ENCODE data around the gene PER1. TPM values are rescaled to one million over a fixed set of nuclear protein-coding genes. Genes with fewer than 3 reads are reported as not detected.

PER1 gene
- total RNA-seq, 1 donor from 2014 or later = 45.0 TPM

DNA sequence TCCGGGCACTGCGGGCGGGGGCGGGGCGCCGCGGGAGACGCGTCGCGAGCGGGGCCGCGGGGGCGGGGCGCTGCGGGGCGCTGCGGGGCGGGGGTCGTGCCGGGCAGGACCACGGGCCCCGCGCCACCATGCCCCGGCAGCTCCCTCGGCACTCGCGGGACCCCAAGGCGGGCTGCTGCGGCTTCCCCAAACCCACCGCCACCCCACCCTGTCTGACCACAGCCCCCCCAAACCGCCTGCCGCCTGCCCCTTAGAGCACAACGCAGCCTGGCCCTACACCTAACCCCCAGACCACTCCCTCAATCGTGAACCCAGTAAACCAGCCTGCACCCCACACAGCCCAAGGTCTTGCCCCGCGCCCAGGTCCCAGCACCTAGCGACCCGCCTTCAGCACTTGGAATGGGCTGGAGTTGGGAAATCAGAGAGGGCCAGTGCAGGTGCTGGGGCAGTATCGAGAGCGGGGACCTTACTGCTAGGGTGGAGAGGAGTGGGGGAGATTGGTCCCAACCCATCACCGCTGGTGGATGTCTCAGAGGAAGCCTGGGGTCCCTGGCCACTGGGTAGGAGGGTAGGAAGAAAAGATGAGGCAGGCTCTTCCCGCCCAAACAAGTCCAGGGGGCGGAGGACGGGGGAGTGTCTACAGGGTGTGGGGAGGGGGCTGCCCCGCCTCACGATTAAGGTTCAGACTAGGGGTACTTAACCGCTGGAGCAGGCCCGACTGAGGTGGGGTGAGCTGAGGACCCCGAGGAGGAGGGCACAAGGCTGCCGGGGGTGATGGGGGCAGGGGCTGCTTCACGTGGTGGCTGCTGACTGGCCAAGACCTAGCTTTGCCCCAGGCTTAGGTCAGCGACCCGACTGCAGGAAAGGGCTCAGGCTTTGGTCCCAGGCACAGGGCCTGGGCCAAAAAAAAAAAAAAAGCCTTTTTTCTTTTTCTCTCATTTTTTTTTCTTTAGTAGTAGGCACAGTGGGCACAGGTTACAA, 11.1 kb upstream of the PER1 start:
- TF ChIP-seq, protein P1, sequence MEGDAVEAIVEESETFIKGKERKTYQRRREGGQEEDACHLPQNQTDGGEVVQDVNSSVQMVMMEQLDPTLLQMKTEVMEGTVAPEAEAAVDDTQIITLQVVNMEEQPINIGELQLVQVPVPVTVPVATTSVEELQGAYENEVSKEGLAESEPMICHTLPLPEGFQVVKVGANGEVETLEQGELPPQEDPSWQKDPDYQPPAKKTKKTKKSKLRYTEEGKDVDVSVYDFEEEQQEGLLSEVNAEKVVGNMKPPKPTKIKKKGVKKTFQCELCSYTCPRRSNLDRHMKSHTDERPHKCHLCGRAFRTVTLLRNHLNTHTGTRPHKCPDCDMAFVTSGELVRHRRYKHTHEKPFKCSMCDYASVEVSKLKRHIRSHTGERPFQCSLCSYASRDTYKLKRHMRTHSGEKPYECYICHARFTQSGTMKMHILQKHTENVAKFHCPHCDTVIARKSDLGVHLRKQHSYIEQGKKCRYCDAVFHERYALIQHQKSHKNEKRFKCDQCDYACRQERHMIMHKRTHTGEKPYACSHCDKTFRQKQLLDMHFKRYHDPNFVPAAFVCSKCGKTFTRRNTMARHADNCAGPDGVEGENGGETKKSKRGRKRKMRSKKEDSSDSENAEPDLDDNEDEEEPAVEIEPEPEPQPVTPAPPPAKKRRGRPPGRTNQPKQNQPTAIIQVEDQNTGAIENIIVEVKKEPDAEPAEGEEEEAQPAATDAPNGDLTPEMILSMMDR (IDR thresholded peaks at IDR 0.05) = no peak
- ATAC-seq (ENCODE audit: low read depth) (peak; percentile 18), DNase-seq (no peak)
- Mint-ChIP-seq H3K9me3 (no peaks in the 10 kb centered on the region), H3K4me3 (peak overlapping the region; percentile 91), H3K27ac (peak overlapping the region; percentile 95), H3K36me3 (ENCODE audit: low read depth) (peaks cover 30% of the 10 kb centered on the region), H3K4me1 (peaks cover 55% of the 10 kb centered on the region), H3K27me3 (no peaks in the 10 kb centered on the region)
- ChIA-PET CTCF (interaction anchor here (1.0 to 2.0 kb wide), 2 partner anchors 44 to 84 kb away, joined by 3 to 5 read pairs; no protein-coding TSS in a partner anchor), POLR2A (interaction anchor here (0.6 to 15.9 kb wide), 16 partner anchors 10 to 126 kb away, joined by 3 to 385 read pairs (median 8); partner anchors contain the start of genes ALOXE3, BORCS6, CTC1 and PFAS)
- intact Hi-C loops (cut with micrococcal nuclease) = no loop called here

DNA sequence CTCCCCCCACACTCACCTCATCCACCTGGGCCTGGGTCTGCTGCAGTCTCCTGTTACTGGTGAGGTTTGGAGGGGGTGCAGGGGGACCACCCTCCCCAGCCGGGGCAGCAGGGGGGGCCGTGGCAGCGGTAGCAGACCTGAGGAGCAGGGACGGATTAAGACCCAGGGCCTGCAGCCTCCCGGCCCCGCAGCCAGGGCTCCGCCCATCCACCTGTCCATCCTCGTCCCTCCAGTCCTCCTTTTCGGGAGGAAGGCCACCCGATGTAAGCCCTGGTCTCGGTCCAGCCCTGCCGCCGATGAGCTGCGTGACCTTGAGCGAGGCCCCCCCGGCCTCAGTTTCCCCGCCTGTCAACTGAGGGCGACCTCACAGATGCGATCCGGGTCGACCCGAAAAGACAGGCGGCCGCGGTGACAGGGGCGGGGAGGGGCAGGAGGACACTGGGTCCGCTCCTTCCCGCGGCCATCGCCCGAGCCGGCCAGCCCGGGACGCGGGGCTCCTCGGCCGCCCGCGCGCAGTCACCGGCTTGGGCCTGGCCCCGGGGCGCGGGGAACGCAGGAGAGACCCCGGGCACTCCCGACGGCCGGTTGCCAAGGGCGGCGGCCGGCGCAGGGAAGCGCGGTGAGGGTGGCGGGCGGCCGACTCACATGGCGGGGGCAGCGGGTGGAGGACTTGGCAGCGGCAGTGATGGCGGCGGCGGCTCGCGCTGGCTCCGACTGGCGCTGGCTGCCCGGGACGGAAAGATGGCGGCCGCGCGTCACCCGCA, 10.2 kb upstream of the PER1 start, which contains the start of gene VAMP2:
TSS of gene VAMP2 (minus strand) at position 716 of the 764 bp plus-strand sequence. CDS start at position 647, 69 bp downstream.
- peak; percentile 71 for ATAC-seq (ENCODE audit: low read depth)
- H3K4me1 Mint-ChIP-seq = peaks cover 56% of the 10 kb centered on the region
- no peaks in the 10 kb centered on the region for H3K9me3 Mint-ChIP-seq
- CTCF ChIA-PET = interaction anchor here (1.0 to 2.0 kb wide), 2 partner anchors 43 to 83 kb away, joined by 3 to 5 read pairs; no protein-coding TSS in a partner anchor
- H3K27me3 Mint-ChIP-seq = no peaks in the 10 kb centered on the region
- POLR2A ChIA-PET = interaction anchor here (0.6 to 15.9 kb wide), 9 partner anchors 10 to 133 kb away, joined by 3 to 385 read pairs (median 5); partner anchors contain the start of genes BORCS6, CTC1 and SLC25A35
- peak; percentile 91 for DNase-seq
- H3K36me3 Mint-ChIP-seq (ENCODE audit: low read depth) = peaks cover 33% of the 10 kb centered on the region
- peak within 1 kb of the TSS; percentile 95 for H3K27ac Mint-ChIP-seq
- intact Hi-C loops (cut with micrococcal nuclease) = no loop called here
- H3K4me3 Mint-ChIP-seq = peak within 1 kb of the TSS; percentile 91
- TF ChIP-seq, protein P1 (IDR thresholded peaks at IDR 0.05) = no peak

DNA sequence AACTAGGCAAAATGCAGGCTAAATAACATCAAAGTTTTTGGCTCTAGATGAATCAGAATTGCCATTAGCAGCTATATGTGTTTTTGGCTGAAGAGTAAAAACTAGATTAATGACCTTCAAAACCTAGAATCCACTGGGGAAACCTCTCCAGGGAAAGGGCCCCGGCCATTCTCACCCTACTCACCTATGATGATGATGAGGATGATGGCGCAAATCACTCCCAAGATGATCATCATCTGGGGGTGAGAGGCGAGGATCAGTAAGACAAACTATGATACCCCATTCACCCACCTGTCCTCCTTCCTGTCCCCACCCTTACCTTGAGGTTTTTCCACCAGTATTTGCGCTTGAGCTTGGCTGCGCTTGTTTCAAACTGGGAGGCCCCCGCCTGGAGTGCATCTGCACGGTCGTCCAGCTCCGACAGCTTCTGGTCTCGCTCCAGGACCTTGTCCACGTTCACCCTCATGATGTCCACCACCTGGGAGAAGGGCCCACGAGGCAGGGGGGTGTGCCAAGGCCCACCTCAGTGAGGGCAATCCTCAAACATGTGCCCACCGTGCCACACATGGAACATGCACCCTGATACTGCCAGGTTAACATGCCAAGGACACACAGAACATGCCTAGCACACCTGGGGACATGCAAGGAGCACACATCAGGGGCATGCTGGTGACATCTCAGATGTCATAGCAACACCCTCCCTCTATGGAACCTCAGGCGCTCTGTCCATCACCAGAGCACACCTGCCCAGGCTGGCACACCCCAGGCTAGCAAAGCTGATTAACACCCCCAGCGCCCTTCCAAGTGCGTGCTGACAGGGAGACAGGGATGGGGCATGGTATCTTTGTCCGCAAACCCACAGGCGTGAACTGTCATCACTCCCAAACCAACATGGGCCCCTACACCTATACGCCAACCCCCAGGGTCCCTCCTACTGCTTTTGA, 9.4 kb upstream of the PER1 start:
- no peak for ATAC-seq (ENCODE audit: low read depth)
- peaks cover 56% of the 10 kb centered on the region for H3K4me1 Mint-ChIP-seq
- ChIA-PET POLR2A (interaction anchor here (1.0 to 15.9 kb wide), 9 partner anchors 10 to 134 kb away, joined by 3 to 385 read pairs (median 6); partner anchors contain the start of genes BORCS6, CTC1 and SLC25A35), CTCF (interaction anchor here (1.0 to 2.0 kb wide), 6 partner anchors 12 to 88 kb away, joined by 3 to 5 read pairs (median 3); no protein-coding TSS in a partner anchor)
- no peaks in the 10 kb centered on the region for H3K27me3 Mint-ChIP-seq
- peak overlapping the region; percentile 83 for H3K4me3 Mint-ChIP-seq
- H3K36me3 Mint-ChIP-seq (ENCODE audit: low read depth) = peaks cover 33% of the 10 kb centered on the region
- intact Hi-C loops (cut with micrococcal nuclease) = no loop called here
- TF ChIP-seq, protein P1 (IDR thresholded peaks at IDR 0.05) = no peak
- no peak for DNase-seq
- peak overlapping the region; percentile 80 for H3K27ac Mint-ChIP-seq
- H3K9me3 Mint-ChIP-seq = no peaks in the 10 kb centered on the region

- CTCF ChIA-PET = interaction anchor here (0.7 to 2.0 kb wide), 5 partner anchors 13 to 87 kb away, joined by 3 to 5 read pairs (median 3); no protein-coding TSS in a partner anchor
- intact Hi-C loops (cut with micrococcal nuclease) = no loop called here
- H3K4me3 Mint-ChIP-seq = peak overlapping the region; percentile 83
Measured at GRCh38 chr17:8160741-8161221, 8.6 kb upstream of the PER1 start.

More at GRCh38 chr17:8160741-8161221, 8.6 kb upstream of the PER1 start:
- no peaks in the 10 kb centered on the region for H3K9me3 Mint-ChIP-seq
- no peaks in the 10 kb centered on the region for H3K27me3 Mint-ChIP-seq
- ATAC-seq (ENCODE audit: low read depth) (no peak), DNase-seq (no peak)
- POLR2A ChIA-PET = interaction anchor here (0.8 to 15.9 kb wide), 7 partner anchors 10 to 134 kb away, joined by 3 to 385 read pairs (median 6); partner anchors contain the start of genes BORCS6, CTC1 and SLC25A35
- H3K36me3 Mint-ChIP-seq (ENCODE audit: low read depth) = peaks cover 33% of the 10 kb centered on the region
- TF ChIP-seq, protein P1 (IDR thresholded peaks at IDR 0.05) = no peak
- peak overlapping the region; percentile 80 for H3K27ac Mint-ChIP-seq
- peaks cover 56% of the 10 kb centered on the region for H3K4me1 Mint-ChIP-seq

All from activated B cell treated with CpG ODN at 0.5 μM for 24 hours (primary cell).